A549 (cell line): Measurements from ENCODE around the gene MAGI2.

Source experiments
- BHLHE40 ChIP-seq: IDR thresholded peaks from 2 replicates; pipeline ENCODE4 v1.6.1; 2012; ENCODE audit warnings: low read depth, low read length, inconsistent platforms
- CBX2 ChIP-seq: fragments of 200-600 bp; sonication (generic); IDR thresholded peaks from 2 replicates; pipeline ENCODE4 v1.6.1; 2016; ENCODE audit warnings: low read depth, mild to moderate bottlenecking, borderline replicate concordance
- CEBPB ChIP-seq, 2 experiments: fragments of >200 bp in 1 of 2; sonication (Bioruptor Twin) in 1 of 2; formaldehyde crosslinking in 1 of 2; IDR thresholded peaks; 2 replicates each; pipeline ENCODE4 v1.6.1; 2012 to 2016
- CTCF ChIP-seq: fragments of >200 bp; sonication (Bioruptor Twin); formaldehyde crosslinking; IDR thresholded peaks from 3 replicates; pipeline ENCODE4 v1.5.1; 2016
- EP300 ChIP-seq, 2 experiments: fragments of >200 bp; sonication (Bioruptor Twin); formaldehyde crosslinking; IDR thresholded peaks; 2 replicates in 1 of 2; 3 replicates in 1 of 2; pipeline ENCODE4 v1.6.1; 2016 to 2017
- HES2 ChIP-seq: fragments of >200 bp; sonication (Bioruptor Twin); formaldehyde crosslinking; IDR thresholded peaks from 2 replicates; pipeline ENCODE4 v1.6.1; 2016
- HOXA7 ChIP-seq: fragments of 250-450 bp; sonication (Bioruptor Pico); IDR thresholded peaks from 2 replicates; pipeline ENCODE4 v1.5.0; 2020; ENCODE audit warnings: mild to moderate bottlenecking, moderate library complexity
- JUN ChIP-seq, 2 experiments: fragments of >200 bp; sonication (Bioruptor Twin); formaldehyde crosslinking; IDR thresholded peaks; 2 replicates in 1 of 2; 3 replicates in 1 of 2; pipeline ENCODE4 v1.6.1; 2016 to 2017
- MAZ ChIP-seq: fragments of 150-350 bp; IDR thresholded peaks from 2 replicates; pipeline ENCODE4 v1.6.1; 2014; ENCODE audit warnings: antibody characterized with exemption, low read depth, low read length, borderline replicate concordance
- PHF8 ChIP-seq: fragments of 200-600 bp; sonication (generic); IDR thresholded peaks from 2 replicates; pipeline ENCODE4 v1.6.1; 2016; ENCODE audit warnings: low read depth, mild to moderate bottlenecking, antibody characterized with exemption, moderate library complexity, borderline replicate concordance
- POLR2A ChIP-seq: IDR thresholded peaks from 2 replicates; pipeline ENCODE4 v1.6.1; 2012; ENCODE audit warnings: mild to moderate bottlenecking, low read length
- USF2 ChIP-seq: fragments of 450-650 bp; IDR thresholded peaks from 2 replicates; pipeline ENCODE4 v1.6.1; 2014; ENCODE audit warnings: antibody characterized with exemption
- ZSCAN20 ChIP-seq: fragments of 250-450 bp; sonication (Bioruptor Pico); IDR thresholded peaks from 2 replicates; pipeline ENCODE4 v1.8.0; 2022; ENCODE audit warnings: mild to moderate bottlenecking, moderate library complexity
- TF ChIP-seq, protein P1 (sequence below): fragments of 200-600 bp; sonication (generic); IDR thresholded peaks from 2 replicates; pipeline ENCODE4 v1.6.1; 2016; ENCODE audit warnings: antibody characterized with exemption, mild to moderate bottlenecking, moderate library complexity

DNA sequence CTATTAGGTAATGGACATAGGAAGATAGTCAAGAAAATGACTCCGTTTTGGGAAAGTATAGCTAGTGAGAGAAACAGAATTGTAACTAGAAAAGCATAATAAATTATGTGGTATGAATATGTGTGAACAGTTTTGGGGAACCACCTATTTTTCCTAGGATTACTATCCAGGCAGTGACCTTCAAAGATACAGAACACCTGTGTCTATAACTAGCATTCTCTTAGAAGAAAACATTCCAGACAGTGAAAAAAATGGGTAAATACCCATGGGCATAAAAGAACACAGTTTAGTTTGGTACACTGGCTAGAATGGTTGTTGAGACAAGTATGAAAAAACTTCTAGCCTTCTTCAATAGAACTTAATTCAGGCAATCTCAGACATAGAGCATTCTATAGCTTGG is 690.8 kb downstream of the MAGI2 start:
- no peak for TF ChIP-seq CTCF
- no peak for TF ChIP-seq JUN (IDR thresholded peaks at IDR 0.05)
- TF ChIP-seq HOXA7 (CRISPR knock-in tag) = no peak
- TF ChIP-seq CEBPB (IDR thresholded peaks at IDR 0.05) = no peak
- TF ChIP-seq HES2 = no peak
- TF ChIP-seq MAZ = no peak
- TF ChIP-seq EP300 (IDR thresholded peaks at IDR 0.05) = no peak
- TF ChIP-seq, protein P1, sequence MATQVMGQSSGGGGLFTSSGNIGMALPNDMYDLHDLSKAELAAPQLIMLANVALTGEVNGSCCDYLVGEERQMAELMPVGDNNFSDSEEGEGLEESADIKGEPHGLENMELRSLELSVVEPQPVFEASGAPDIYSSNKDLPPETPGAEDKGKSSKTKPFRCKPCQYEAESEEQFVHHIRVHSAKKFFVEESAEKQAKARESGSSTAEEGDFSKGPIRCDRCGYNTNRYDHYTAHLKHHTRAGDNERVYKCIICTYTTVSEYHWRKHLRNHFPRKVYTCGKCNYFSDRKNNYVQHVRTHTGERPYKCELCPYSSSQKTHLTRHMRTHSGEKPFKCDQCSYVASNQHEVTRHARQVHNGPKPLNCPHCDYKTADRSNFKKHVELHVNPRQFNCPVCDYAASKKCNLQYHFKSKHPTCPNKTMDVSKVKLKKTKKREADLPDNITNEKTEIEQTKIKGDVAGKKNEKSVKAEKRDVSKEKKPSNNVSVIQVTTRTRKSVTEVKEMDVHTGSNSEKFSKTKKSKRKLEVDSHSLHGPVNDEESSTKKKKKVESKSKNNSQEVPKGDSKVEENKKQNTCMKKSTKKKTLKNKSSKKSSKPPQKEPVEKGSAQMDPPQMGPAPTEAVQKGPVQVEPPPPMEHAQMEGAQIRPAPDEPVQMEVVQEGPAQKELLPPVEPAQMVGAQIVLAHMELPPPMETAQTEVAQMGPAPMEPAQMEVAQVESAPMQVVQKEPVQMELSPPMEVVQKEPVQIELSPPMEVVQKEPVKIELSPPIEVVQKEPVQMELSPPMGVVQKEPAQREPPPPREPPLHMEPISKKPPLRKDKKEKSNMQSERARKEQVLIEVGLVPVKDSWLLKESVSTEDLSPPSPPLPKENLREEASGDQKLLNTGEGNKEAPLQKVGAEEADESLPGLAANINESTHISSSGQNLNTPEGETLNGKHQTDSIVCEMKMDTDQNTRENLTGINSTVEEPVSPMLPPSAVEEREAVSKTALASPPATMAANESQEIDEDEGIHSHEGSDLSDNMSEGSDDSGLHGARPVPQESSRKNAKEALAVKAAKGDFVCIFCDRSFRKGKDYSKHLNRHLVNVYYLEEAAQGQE = no peak
- no peak for TF ChIP-seq USF2
- no peak for TF ChIP-seq PHF8
- TF ChIP-seq BHLHE40 = no peak
- TF ChIP-seq CBX2 = no peak
- no peak for TF ChIP-seq POLR2A
- no peak for TF ChIP-seq ZSCAN20
